HG02970 (cell line): ENCODE results near the gene ATXN1.

Source experiments
- ATAC-seq: cut with Tn5 transposase; IDR thresholded peaks from one replicate; pipeline ENCODE4 v1.9.1; 2021; ENCODE audit warnings: mild to moderate bottlenecking, moderate library complexity, moderate number of reproducible peaks; ENCODE audit not compliant: unreplicated experiment, low FRiP score

ATXN1 gene

GRCh38 chr6:16591396-16592222, 169.7 kb downstream of the ATXN1 start:
- ATAC-seq: peak; percentile 81

GRCh38 chr6:16585805-16586204, 175.5 kb downstream of the ATXN1 start:
- no peak for ATAC-seq

GRCh38 chr6:16583144-16583762, 178.0 kb downstream of the ATXN1 start:
- ATAC-seq: no peak

- ATAC-seq: no peak
Measured at GRCh38 chr6:16582446-16583143, 178.7 kb downstream of the ATXN1 start.

- ATAC-seq: no peak
Measured at GRCh38 chr6:16578695-16579285, 182.5 kb downstream of the ATXN1 start.

- ATAC-seq: no peak
Measured at GRCh38 chr6:16576451-16577368, 184.6 kb downstream of the ATXN1 start.

- no peak for ATAC-seq
Measured at GRCh38 chr6:16575655-16576054, 185.6 kb downstream of the ATXN1 start.

GRCh38 chr6:16572943-16573342, 188.3 kb downstream of the ATXN1 start:
- ATAC-seq: no peak

- no peak for ATAC-seq
Measured at GRCh38 chr6:16572317-16572716, 188.9 kb downstream of the ATXN1 start.

- ATAC-seq: no peak
Measured at GRCh38 chr6:16570946-16571345, 190.3 kb downstream of the ATXN1 start.

GRCh38 chr6:16570221-16570553, 191.1 kb downstream of the ATXN1 start:
- no peak for ATAC-seq

GRCh38 chr6:16568128-16568527, 193.1 kb downstream of the ATXN1 start:
- no peak for ATAC-seq

- no peak for ATAC-seq
Measured at GRCh38 chr6:16567071-16567470, 194.2 kb downstream of the ATXN1 start.

- ATAC-seq: no peak
Measured at GRCh38 chr6:16564436-16564835, 196.8 kb downstream of the ATXN1 start.

- ATAC-seq: no peak
Measured at GRCh38 chr6:16563628-16564240, 197.5 kb downstream of the ATXN1 start.

GRCh38 chr6:16562498-16562897, 198.8 kb downstream of the ATXN1 start:
- ATAC-seq: no peak

GRCh38 chr6:16559071-16559470, 202.2 kb downstream of the ATXN1 start:
- no peak for ATAC-seq

- ATAC-seq: no peak
Measured at GRCh38 chr6:16555550-16555949, 205.7 kb downstream of the ATXN1 start.

GRCh38 chr6:16553531-16553930, 207.7 kb downstream of the ATXN1 start:
- ATAC-seq: no peak

- no peak for ATAC-seq
Measured at GRCh38 chr6:16551466-16551865, 209.8 kb downstream of the ATXN1 start.
